ENCODE results near the gene EEFSEC. TPM values are rescaled to one million over a fixed set of nuclear protein-coding genes. Genes with fewer than 3 reads are reported as not detected.

EEFSEC gene
- total RNA-seq, 1 donor from 2014 or later: 15.6 TPM

DNA sequence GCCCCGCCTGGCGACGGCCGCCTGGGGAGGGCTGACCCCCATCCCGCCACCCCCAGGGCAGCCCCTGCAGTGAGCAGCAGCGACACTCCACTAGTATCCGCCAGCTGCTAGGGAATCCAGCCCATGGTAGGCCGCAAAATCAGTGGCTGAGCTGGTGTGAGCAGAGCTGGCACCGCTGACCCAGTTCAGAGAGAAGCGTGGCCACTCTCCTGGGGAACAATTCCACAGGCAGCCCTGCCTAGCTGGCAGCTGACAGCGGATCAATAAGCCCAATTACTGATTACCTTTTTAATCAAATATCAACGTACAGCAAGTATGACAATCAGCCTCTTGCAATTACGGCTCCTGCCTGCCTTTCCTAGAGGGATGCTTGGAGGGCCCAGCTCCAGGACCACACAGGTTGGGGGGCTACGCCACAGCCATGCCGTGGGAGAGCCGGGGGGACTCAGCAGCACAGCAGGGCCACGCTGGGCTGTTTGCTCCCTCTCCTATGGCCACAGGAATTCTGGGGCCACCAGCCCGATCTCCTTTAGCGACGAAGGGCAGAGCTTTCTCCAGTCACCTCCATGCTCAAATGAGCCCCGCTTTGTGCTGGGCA lies 299.5 kb downstream of the EEFSEC start:
- Mint-ChIP-seq H3K36me3 (ENCODE audit: unreplicated experiment) (no peaks in the 10 kb centered on the region), H3K9me3 (ENCODE audit: unreplicated experiment) (no peaks in the 10 kb centered on the region), H3K27me3 (ENCODE audit: unreplicated experiment) (peaks cover 63% of the 10 kb centered on the region), H3K4me1 (ENCODE audit: unreplicated experiment) (no peaks in the 10 kb centered on the region), H3K4me3 (ENCODE audit: unreplicated experiment) (no peak overlapping the region), H3K27ac (ENCODE audit: unreplicated experiment) (no peak overlapping the region)
- TF ChIP-seq, protein P1, sequence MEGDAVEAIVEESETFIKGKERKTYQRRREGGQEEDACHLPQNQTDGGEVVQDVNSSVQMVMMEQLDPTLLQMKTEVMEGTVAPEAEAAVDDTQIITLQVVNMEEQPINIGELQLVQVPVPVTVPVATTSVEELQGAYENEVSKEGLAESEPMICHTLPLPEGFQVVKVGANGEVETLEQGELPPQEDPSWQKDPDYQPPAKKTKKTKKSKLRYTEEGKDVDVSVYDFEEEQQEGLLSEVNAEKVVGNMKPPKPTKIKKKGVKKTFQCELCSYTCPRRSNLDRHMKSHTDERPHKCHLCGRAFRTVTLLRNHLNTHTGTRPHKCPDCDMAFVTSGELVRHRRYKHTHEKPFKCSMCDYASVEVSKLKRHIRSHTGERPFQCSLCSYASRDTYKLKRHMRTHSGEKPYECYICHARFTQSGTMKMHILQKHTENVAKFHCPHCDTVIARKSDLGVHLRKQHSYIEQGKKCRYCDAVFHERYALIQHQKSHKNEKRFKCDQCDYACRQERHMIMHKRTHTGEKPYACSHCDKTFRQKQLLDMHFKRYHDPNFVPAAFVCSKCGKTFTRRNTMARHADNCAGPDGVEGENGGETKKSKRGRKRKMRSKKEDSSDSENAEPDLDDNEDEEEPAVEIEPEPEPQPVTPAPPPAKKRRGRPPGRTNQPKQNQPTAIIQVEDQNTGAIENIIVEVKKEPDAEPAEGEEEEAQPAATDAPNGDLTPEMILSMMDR (IDR thresholded peaks at IDR 0.05): no peak
- no peak for DNase-seq (ENCODE audit: extremely low spot score, unreplicated experiment)

DNA sequence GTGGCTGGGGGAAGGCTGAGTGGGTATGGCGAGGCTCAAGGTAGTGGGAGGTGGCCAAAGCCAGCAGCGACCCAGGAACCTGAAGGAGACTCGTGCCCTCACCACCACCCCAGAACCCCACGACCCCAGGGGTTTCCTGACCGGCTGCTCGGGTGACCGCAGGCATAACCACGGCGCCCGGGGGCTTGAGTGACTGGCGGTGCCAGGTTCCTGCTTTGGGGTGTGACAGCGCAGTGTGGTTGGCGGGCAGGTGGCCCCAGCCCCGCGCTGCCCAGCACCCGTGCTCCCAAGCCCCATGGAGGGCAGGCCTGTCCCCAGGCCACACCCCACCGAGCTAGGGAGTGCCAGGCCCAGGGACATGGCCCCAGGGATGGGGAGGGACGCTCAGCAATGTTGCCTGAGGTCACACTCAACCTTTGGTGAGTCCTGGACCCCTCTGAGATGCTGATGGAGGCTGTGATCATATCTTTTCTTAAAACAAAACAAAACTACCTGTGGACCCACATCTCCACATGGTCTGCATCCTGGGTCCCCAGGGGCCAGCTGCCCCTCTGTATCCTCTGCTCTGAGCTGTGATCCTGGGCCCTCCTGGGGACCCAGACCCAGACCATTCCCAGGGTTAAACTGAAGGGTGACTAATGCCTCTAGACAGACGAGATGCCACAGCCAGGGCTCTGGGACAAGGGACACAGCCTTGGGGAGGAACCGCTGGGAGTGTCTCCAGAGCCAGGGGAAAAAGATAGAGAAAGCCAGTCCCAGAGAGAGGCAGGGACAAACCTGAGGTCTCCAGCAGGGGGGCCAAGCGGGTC lies 300.4 kb downstream of the EEFSEC start:
- peaks cover 61% of the 10 kb centered on the region for H3K27me3 Mint-ChIP-seq (ENCODE audit: unreplicated experiment)
- H3K4me1 Mint-ChIP-seq (ENCODE audit: unreplicated experiment): no peaks in the 10 kb centered on the region
- H3K4me3 Mint-ChIP-seq (ENCODE audit: unreplicated experiment): no peak overlapping the region
- TF ChIP-seq, protein P1 (IDR thresholded peaks at IDR 0.05): no peak
- DNase-seq (ENCODE audit: extremely low spot score, unreplicated experiment): no peak
- H3K36me3 Mint-ChIP-seq (ENCODE audit: unreplicated experiment): no peaks in the 10 kb centered on the region
- H3K9me3 Mint-ChIP-seq (ENCODE audit: unreplicated experiment): no peaks in the 10 kb centered on the region
- no peak overlapping the region for H3K27ac Mint-ChIP-seq (ENCODE audit: unreplicated experiment)

DNA sequence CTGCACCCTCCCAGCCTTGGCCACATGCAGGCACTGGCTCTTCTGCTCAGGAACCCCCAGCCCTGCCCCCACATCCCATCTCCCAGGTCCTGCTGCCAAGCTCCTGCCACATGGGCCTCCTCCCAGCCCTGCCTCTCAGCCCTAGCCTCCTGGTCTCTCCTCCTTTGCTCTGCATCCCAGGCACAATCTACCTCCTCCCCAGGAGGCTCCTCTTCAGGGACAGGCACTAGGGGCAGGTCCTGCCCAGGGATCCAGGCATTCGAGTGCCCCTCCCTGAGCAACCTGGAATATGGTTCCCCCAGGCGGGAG lies 301.0 kb downstream of the EEFSEC start:
- Mint-ChIP-seq H3K9me3 (ENCODE audit: unreplicated experiment) (no peaks in the 10 kb centered on the region), H3K36me3 (ENCODE audit: unreplicated experiment) (no peaks in the 10 kb centered on the region), H3K4me1 (ENCODE audit: unreplicated experiment) (no peaks in the 10 kb centered on the region), H3K4me3 (ENCODE audit: unreplicated experiment) (no peak overlapping the region), H3K27ac (ENCODE audit: unreplicated experiment) (no peak overlapping the region), H3K27me3 (ENCODE audit: unreplicated experiment) (peaks cover 57% of the 10 kb centered on the region)
- TF ChIP-seq, protein P1 (IDR thresholded peaks at IDR 0.05): no peak
- DNase-seq (ENCODE audit: extremely low spot score, unreplicated experiment): no peak

DNA sequence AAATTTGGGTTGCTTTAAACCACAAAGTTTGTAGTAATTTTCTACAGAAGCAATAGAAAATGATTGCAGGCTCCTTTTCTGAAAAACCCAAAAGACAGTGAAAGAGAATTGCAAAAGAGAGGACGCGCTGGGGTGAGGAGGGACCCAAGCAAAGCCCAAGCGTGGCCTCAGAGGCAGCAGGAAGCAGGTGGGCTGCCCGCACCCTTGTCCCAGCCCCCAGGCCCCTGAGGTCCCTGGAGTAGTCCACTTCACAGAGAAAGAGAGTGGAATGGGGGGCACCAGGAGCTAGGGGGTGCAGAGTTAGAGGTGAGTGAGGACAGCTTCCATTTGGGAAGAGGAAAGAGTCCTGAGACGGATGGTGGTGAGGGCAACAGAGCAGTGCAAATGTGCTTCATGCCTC lies 301.8 kb downstream of the EEFSEC start:
- TF ChIP-seq, protein P1 (IDR thresholded peaks at IDR 0.05): no peak
- H3K27me3 Mint-ChIP-seq (ENCODE audit: unreplicated experiment): peaks cover 61% of the 10 kb centered on the region
- no peak overlapping the region for H3K27ac Mint-ChIP-seq (ENCODE audit: unreplicated experiment)
- no peak overlapping the region for H3K4me3 Mint-ChIP-seq (ENCODE audit: unreplicated experiment)
- no peaks in the 10 kb centered on the region for H3K4me1 Mint-ChIP-seq (ENCODE audit: unreplicated experiment)
- no peak for DNase-seq (ENCODE audit: extremely low spot score, unreplicated experiment)
- H3K36me3 Mint-ChIP-seq (ENCODE audit: unreplicated experiment): no peaks in the 10 kb centered on the region
- H3K9me3 Mint-ChIP-seq (ENCODE audit: unreplicated experiment): no peaks in the 10 kb centered on the region
